ENCODE data around the gene THAP4. TPM values are rescaled to one million over a fixed set of nuclear protein-coding genes. Genes with fewer than 3 reads are reported as not detected.

Gene THAP4
- polyA plus RNA-seq, 3 donors, result 15.1 to 25.9 (median 16.3) TPM

DNA sequence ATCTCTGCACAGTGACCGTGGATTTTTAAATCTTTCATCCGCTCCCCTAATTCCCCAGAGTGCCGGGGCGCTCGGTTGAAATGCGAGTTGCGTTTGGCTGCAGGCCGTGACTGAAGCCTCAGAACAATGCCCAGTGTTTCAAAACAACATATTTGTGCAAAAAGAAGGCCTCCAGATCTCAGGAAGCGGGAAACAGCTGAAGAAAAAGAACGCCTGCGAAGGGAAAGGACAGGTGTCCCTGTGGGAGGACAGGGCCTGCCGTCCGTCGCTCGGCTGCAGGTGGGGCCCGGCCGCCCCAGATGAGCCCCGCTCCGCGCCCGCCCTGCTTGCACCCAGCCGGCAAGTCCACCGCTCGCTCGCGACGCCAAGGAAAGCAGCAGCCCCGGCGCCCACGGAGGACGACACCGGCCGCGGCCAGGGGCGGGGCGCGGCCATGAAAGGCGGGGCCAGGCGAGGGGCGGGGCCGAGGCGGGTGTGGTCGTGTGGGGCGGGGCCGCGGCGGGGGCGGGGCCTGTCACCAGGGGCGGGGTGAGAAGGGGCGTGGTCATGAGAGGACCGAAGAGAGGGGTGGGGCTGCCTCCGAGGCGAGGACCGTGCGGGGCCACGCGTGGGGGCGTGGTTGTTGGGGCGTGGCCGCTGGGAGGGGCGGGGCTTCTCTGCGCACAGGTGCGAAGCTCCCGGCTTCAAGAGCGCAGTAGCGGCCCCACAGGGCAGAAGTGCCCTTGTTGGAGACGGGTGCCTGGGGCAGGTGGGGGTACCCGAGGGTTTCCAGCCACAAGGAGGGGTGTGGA lies 96.0 kb downstream of the THAP4 start:
- TF ChIP-seq, protein P1, sequence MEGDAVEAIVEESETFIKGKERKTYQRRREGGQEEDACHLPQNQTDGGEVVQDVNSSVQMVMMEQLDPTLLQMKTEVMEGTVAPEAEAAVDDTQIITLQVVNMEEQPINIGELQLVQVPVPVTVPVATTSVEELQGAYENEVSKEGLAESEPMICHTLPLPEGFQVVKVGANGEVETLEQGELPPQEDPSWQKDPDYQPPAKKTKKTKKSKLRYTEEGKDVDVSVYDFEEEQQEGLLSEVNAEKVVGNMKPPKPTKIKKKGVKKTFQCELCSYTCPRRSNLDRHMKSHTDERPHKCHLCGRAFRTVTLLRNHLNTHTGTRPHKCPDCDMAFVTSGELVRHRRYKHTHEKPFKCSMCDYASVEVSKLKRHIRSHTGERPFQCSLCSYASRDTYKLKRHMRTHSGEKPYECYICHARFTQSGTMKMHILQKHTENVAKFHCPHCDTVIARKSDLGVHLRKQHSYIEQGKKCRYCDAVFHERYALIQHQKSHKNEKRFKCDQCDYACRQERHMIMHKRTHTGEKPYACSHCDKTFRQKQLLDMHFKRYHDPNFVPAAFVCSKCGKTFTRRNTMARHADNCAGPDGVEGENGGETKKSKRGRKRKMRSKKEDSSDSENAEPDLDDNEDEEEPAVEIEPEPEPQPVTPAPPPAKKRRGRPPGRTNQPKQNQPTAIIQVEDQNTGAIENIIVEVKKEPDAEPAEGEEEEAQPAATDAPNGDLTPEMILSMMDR (IDR thresholded peaks at IDR 0.05), result no peak
- Histone ChIP-seq H3K4me1 (ENCODE audit: control insufficient read depth in 1 of 2, insufficient read depth in 2 of 2, low read length in 2 of 2) (peaks cover 6 to 12% of the 10 kb centered on the region in 2 donors), H4K20me1 (ENCODE audit: insufficient read depth, low read length) (no peaks in the 10 kb centered on the region), H3K79me2 (ENCODE audit: insufficient read depth, low read length) (no peaks in the 10 kb centered on the region), H3K27me3 (ENCODE audit: control insufficient read depth in 2 of 2, insufficient read depth in 2 of 2, low read length in 2 of 2) (peaks cover 3 to 45% of the 10 kb centered on the region in 2 donors), H3K4me2 (replicated peaks; ENCODE audit: extremely low read depth, low read length, poor library complexity, severe bottlenecking) (peak overlapping the region; percentile 72), H3K36me3 (replicated peaks in 1 of 2; ENCODE audit: control insufficient read depth in 1 of 2, insufficient read depth in 2 of 2, low read length in 2 of 2) (no peaks in the 10 kb centered on the region), H3K4me3 (replicated peaks in 1 of 3; ENCODE audit: low read depth in 2 of 3, low read length in 3 of 3) (peak overlapping the region in 2 of 3 experiments; percentile 9 to 69), H3K27ac (ENCODE audit: low read depth in 1 of 2, low read length in 2 of 2) (no peak overlapping the region), H3K9me3 (replicated peaks in 1 of 2; ENCODE audit: control insufficient read depth in 1 of 2, insufficient read depth in 1 of 2, low read length in 2 of 2) (peaks cover 0 to 7% of the 10 kb centered on the region in 2 donors), H2AFZ (ENCODE audit: insufficient read depth, low read depth, low read length, poor library complexity, severe bottlenecking) (peak overlapping the region; percentile 72), H3K9ac (ENCODE audit: insufficient read depth, low read length, poor library complexity, severe bottlenecking) (peak overlapping the region; percentile 8)
- intact Hi-C loops (cut with micrococcal nuclease), result no loop called here
- Mint-ChIP-seq H3K27ac (no peak overlapping the region), H3K4me1 (peaks cover 5% of the 10 kb centered on the region), H3K36me3 (peaks cover 2% of the 10 kb centered on the region in 2 donors), H3K27me3 (ENCODE audit: low read depth in 3 of 3) (peaks cover 40 to 56% (median 42%) of the 10 kb centered on the region in 3 donors), H3K4me3 (peak overlapping the region; percentile 73 to 95), H3K9me3 (peaks cover 0 to 11% (median 5%) of the 10 kb centered on the region in 7 donors)
- DNase-seq, result peak; percentile 0 to 33 (median 3)
- 9% methylated on average over 53 of the region's 68 CpGs for WGBS (ENCODE audit: insufficient coverage)

DNA sequence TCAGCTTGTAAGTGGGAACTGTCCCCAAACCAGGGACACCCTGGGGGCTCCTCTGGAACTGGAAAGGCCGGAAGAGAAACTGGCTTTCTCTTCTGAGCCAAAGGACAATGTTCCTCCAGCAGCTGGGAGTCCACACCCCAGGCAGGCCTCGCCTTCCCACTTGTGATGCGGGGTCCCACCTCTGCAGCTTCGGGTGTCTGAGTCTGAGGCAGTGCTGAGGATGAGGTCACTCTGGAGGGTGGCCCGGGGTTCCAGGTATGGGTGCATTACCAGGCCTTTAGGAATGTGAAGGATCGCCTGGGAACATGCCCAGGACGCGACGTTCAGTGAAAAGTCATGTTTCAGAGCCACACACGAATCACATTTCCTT lies 96.6 kb downstream of the THAP4 start:
- peak overlapping the region in 1 of 3 experiments; percentile 69 for H3K4me3 ChIP-seq (replicated peaks in 1 of 3; ENCODE audit: low read depth in 2 of 3, low read length in 3 of 3)
- Mint-ChIP-seq H3K36me3 (peaks cover 2% of the 10 kb centered on the region in 2 donors), H3K27ac (no peak overlapping the region), H3K4me3 (peak overlapping the region; percentile 73 to 95), H3K9me3 (peaks cover 0 to 11% (median 5%) of the 10 kb centered on the region in 7 donors), H3K4me1 (peaks cover 5% of the 10 kb centered on the region), H3K27me3 (ENCODE audit: low read depth in 3 of 3) (peaks cover 40 to 56% (median 44%) of the 10 kb centered on the region in 3 donors)
- H3K9ac ChIP-seq (ENCODE audit: insufficient read depth, low read length, poor library complexity, severe bottlenecking), result peak overlapping the region; percentile 8
- H4K20me1 ChIP-seq (ENCODE audit: insufficient read depth, low read length), result no peaks in the 10 kb centered on the region
- intact Hi-C loops (cut with micrococcal nuclease), result no loop called here
- no peaks in the 10 kb centered on the region for H3K36me3 ChIP-seq (replicated peaks in 1 of 2; ENCODE audit: control insufficient read depth in 1 of 2, insufficient read depth in 2 of 2, low read length in 2 of 2)
- H3K27ac ChIP-seq (ENCODE audit: low read depth in 1 of 2, low read length in 2 of 2), result no peak overlapping the region
- peak overlapping the region; percentile 72 for H2AFZ ChIP-seq (ENCODE audit: insufficient read depth, low read depth, low read length, poor library complexity, severe bottlenecking)
- WGBS (ENCODE audit: insufficient coverage), result 82% methylated on average over 9 of the region's 10 CpGs
- DNase-seq, result no peak
- peaks cover 6 to 12% of the 10 kb centered on the region in 2 donors for H3K4me1 ChIP-seq (ENCODE audit: control insufficient read depth in 1 of 2, insufficient read depth in 2 of 2, low read length in 2 of 2)
- peaks cover 3 to 41% of the 10 kb centered on the region in 2 donors for H3K27me3 ChIP-seq (ENCODE audit: control insufficient read depth in 2 of 2, insufficient read depth in 2 of 2, low read length in 2 of 2)
- H3K9me3 ChIP-seq (replicated peaks in 1 of 2; ENCODE audit: control insufficient read depth in 1 of 2, insufficient read depth in 1 of 2, low read length in 2 of 2), result peaks cover 0 to 7% of the 10 kb centered on the region in 2 donors
- TF ChIP-seq, protein P1 (IDR thresholded peaks at IDR 0.05), result no peak
- no peaks in the 10 kb centered on the region for H3K79me2 ChIP-seq (ENCODE audit: insufficient read depth, low read length)
- H3K4me2 ChIP-seq (replicated peaks; ENCODE audit: extremely low read depth, low read length, poor library complexity, severe bottlenecking), result peak overlapping the region; percentile 72

Measured in CD14-positive monocyte (primary cell).